DOHH2 (cell line): ENCODE data around the gene TPCN2.

Experiments used
- H3F3A ChIP-seq: fragments of 200-600 bp; sonication (generic), shearing (Covaris generic); 2 replicates; pipeline ENCODE4 v1.6.0; 2016; ENCODE audit warnings: antibody characterized with exemption, mild to moderate bottlenecking; ENCODE audit not compliant: control insufficient read depth, insufficient read depth
- H3K27ac ChIP-seq: fragments of 200-600 bp; sonication (generic); 2 replicates; pipeline ENCODE4 v1.5.1; 2014; ENCODE audit warnings: low read depth, mild to moderate bottlenecking, low read length, moderate library complexity
- H3K27me3 ChIP-seq: fragments of 200-600 bp; sonication (generic); 2 replicates; pipeline ENCODE4 v1.6.1; 2014; ENCODE audit warnings: mild to moderate bottlenecking, low read length, mixed read lengths; ENCODE audit not compliant: control insufficient read depth
- H3K36me3 ChIP-seq: fragments of 200-600 bp; sonication (generic); 2 replicates; pipeline ENCODE4 v1.6.1; 2014; ENCODE audit warnings: mild to moderate bottlenecking, low read length, moderate library complexity, mixed read lengths; ENCODE audit not compliant: control insufficient read depth
- H3K4me1 ChIP-seq: fragments of 200-600 bp; sonication (generic); 2 replicates; pipeline ENCODE4 v1.6.1; 2014; ENCODE audit warnings: mild to moderate bottlenecking, low read length, mixed read lengths; ENCODE audit not compliant: control insufficient read depth
- H3K4me2 ChIP-seq: fragments of 200-600 bp; sonication (generic); 2 replicates; pipeline ENCODE4 v1.6.0; 2014; ENCODE audit warnings: mild to moderate bottlenecking, low read length, moderate library complexity
- H3K4me3 ChIP-seq: fragments of 200-600 bp; sonication (generic); 2 replicates; pipeline ENCODE4 v1.5.1; 2014; ENCODE audit warnings: mild to moderate bottlenecking, low read length, mixed read lengths
- H3K79me2 ChIP-seq: fragments of 200-600 bp; sonication (generic); 2 replicates; pipeline ENCODE4 v1.6.1; 2014; ENCODE audit warnings: mild to moderate bottlenecking, low read length, mixed read lengths; ENCODE audit not compliant: control insufficient read depth
- H3K9me2 ChIP-seq: fragments of 200-600 bp; sonication (generic); replicated peaks from 2 replicates; pipeline ENCODE4 v1.6.1; 2014; ENCODE audit warnings: mild to moderate bottlenecking, low read length, mixed read lengths; ENCODE audit not compliant: control insufficient read depth
- H3K9me3 ChIP-seq: fragments of 200-600 bp; sonication (generic); 2 replicates; pipeline ENCODE4 v1.6.1; 2014; ENCODE audit warnings: antibody characterized with exemption, low read length, mixed read lengths; ENCODE audit not compliant: control insufficient read depth, insufficient read depth
- H4K20me1 ChIP-seq: fragments of 200-600 bp; sonication (generic); 2 replicates; pipeline ENCODE4 v1.6.0; 2014; ENCODE audit warnings: low read depth, mild to moderate bottlenecking, antibody characterized with exemption, low read length, moderate library complexity; ENCODE audit not compliant: control insufficient read depth, insufficient read depth
- EZH2phosphoT487 ChIP-seq: fragments of 200-600 bp; sonication (generic); IDR thresholded peaks from 2 replicates; pipeline ENCODE4 v1.6.1; 2017; ENCODE audit warnings: borderline replicate concordance, mild to moderate bottlenecking, antibody characterized with exemption, low read length, moderate library complexity, mixed read lengths
- TF ChIP-seq, protein P1 (sequence below): fragments of 200-600 bp; sonication (generic); IDR thresholded peaks from one replicate; pipeline ENCODE4 v1.5.1; 2014; ENCODE audit warnings: antibody characterized with exemption, mild to moderate bottlenecking, low read depth, low read length; ENCODE audit not compliant: poor library complexity, severe bottlenecking

The TPCN2 gene

DNA sequence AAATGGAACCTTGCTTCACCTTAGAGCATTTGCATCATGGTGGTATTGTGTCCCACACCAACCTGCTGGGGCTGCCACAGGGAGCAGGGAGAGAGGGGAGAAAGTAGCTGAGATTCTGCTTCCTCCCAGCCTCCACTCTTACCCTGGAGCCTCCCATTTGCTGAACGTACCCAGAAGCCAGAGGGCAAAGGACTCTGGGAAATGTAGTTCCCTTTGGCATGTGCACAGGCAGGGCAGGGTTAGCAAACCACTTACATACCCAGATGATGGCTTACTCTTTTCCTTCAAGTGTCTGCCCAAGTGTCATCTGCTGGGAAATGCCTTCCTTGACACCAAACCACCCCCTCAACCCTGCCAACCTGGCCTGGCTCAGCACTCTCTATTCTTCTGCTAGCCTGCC lies 123.9 kb downstream of the TPCN2 start:
- Histone ChIP-seq H3K9me2 (no peaks in the 10 kb centered on the region), H3K36me3 (no peaks in the 10 kb centered on the region), H3F3A (no peaks in the 10 kb centered on the region), H3K9me3 (no peaks in the 10 kb centered on the region), H3K27me3 (no peaks in the 10 kb centered on the region), H3K27ac (no peak overlapping the region), H3K4me1 (no peaks in the 10 kb centered on the region), H4K20me1 (no peaks in the 10 kb centered on the region), H3K4me2 (no peak overlapping the region), H3K4me3 (no peak overlapping the region), H3K79me2 (no peaks in the 10 kb centered on the region)
- no peak for TF ChIP-seq EZH2phosphoT487
- TF ChIP-seq, protein P1, sequence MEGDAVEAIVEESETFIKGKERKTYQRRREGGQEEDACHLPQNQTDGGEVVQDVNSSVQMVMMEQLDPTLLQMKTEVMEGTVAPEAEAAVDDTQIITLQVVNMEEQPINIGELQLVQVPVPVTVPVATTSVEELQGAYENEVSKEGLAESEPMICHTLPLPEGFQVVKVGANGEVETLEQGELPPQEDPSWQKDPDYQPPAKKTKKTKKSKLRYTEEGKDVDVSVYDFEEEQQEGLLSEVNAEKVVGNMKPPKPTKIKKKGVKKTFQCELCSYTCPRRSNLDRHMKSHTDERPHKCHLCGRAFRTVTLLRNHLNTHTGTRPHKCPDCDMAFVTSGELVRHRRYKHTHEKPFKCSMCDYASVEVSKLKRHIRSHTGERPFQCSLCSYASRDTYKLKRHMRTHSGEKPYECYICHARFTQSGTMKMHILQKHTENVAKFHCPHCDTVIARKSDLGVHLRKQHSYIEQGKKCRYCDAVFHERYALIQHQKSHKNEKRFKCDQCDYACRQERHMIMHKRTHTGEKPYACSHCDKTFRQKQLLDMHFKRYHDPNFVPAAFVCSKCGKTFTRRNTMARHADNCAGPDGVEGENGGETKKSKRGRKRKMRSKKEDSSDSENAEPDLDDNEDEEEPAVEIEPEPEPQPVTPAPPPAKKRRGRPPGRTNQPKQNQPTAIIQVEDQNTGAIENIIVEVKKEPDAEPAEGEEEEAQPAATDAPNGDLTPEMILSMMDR: no peak

DNA sequence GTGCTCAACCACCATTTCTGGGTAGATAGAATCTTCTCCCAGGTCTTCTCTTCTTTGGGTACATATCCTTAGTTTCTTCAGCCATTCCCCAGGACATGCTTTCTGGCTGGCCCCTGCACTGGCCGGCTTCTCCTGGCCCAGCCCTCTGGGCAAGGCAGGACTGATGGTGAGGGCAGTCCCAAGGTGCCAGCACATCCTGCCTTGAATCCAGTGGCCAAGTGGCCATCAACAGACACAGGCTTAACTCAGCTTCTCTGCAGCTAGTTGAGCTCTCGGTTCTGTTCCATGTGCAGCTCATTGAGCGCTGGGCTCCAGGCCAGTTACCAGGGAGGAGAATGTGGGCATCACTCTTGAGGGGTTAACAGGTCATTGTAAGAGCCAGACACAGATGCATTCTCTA lies 124.6 kb downstream of the TPCN2 start:
- H3K4me1 ChIP-seq: no peaks in the 10 kb centered on the region
- H3F3A ChIP-seq: no peaks in the 10 kb centered on the region
- TF ChIP-seq EZH2phosphoT487: no peak
- TF ChIP-seq, protein P1: no peak
- H3K27ac ChIP-seq: no peak overlapping the region
- H3K4me2 ChIP-seq: no peak overlapping the region
- H4K20me1 ChIP-seq: no peaks in the 10 kb centered on the region
- H3K4me3 ChIP-seq: no peak overlapping the region
- no peaks in the 10 kb centered on the region for H3K36me3 ChIP-seq
- H3K79me2 ChIP-seq: no peaks in the 10 kb centered on the region
- H3K9me3 ChIP-seq: no peaks in the 10 kb centered on the region
- H3K27me3 ChIP-seq: no peaks in the 10 kb centered on the region
- H3K9me2 ChIP-seq: no peaks in the 10 kb centered on the region

DNA sequence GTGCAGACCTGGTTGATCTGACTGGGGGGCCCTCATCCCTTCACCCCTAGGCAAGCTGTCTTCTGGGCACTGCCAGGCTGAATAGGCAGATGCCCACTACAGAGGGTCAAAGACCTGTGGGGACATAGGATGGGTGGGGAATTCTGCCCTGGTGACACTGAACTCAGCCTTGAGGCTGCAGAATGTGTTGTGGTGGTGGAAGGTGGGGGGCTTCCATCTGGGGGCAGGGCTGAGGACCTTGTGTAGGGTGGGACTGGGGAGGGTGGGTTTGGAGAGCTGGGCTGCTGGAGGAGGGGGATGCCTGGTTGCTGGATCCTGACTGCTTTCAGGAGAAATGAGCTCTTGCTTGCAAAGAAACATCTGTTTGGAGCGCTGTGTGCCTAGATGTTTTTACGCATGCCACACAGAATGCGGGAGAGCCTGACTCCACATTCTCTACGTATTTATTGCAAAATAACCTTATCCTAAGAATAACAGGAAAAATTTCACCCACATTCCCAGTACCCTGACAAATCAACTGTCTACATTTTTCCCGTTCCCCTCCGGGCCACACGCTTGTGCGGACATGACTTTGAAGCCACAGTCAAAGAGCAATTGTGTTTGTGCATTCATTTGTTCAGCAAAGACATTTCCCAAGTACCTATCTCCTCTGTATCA lies 125.3 kb downstream of the TPCN2 start:
- Histone ChIP-seq H4K20me1 (no peaks in the 10 kb centered on the region), H3F3A (no peaks in the 10 kb centered on the region), H3K9me3 (no peaks in the 10 kb centered on the region), H3K27me3 (no peaks in the 10 kb centered on the region), H3K4me1 (no peaks in the 10 kb centered on the region), H3K79me2 (no peaks in the 10 kb centered on the region), H3K4me2 (no peak overlapping the region), H3K36me3 (no peaks in the 10 kb centered on the region), H3K27ac (no peak overlapping the region), H3K9me2 (no peaks in the 10 kb centered on the region), H3K4me3 (no peak overlapping the region)
- TF ChIP-seq EZH2phosphoT487: no peak
- TF ChIP-seq, protein P1: no peak
